HG02798 (cell line): ENCODE data around the gene LITAF.
"Not testable (repeated sequence)": the region's sequence is repeated elsewhere in the genome, so short reads cannot be mapped to it uniquely, and the experiment has no call there.

Source experiments
- ATAC-seq: cut with Tn5 transposase; IDR thresholded peaks from one replicate; pipeline ENCODE4 v1.9.1; 2021; ENCODE audit warnings: mild to moderate bottlenecking; ENCODE audit not compliant: unreplicated experiment, poor library complexity

LITAF gene

GRCh38 chr16:11529285-11529684, 57.4 kb downstream of the LITAF start:
- ATAC-seq, result no peak

GRCh38 chr16:11528053-11528452, 58.7 kb downstream of the LITAF start:
- no peak for ATAC-seq

- ATAC-seq, result no peak
Observed at GRCh38 chr16:11526655-11527350, 59.9 kb downstream of the LITAF start.

- no peak for ATAC-seq
Observed at GRCh38 chr16:11524098-11524760, 62.5 kb downstream of the LITAF start.

- ATAC-seq, result no peak
Observed at GRCh38 chr16:11521055-11521454, 65.7 kb downstream of the LITAF start.

GRCh38 chr16:11520442-11520841, 66.3 kb downstream of the LITAF start:
- no peak for ATAC-seq

- no peak for ATAC-seq
Observed at GRCh38 chr16:11517961-11518360, 68.8 kb downstream of the LITAF start.

- no peak for ATAC-seq
Observed at GRCh38 chr16:11515540-11516430, 70.9 kb downstream of the LITAF start.

GRCh38 chr16:11514283-11514682, 72.4 kb downstream of the LITAF start:
- ATAC-seq, result no peak

- not testable (repeated sequence) for ATAC-seq
Observed at GRCh38 chr16:11513366-11513765, 73.4 kb downstream of the LITAF start.

GRCh38 chr16:11511801-11512200, 74.9 kb downstream of the LITAF start:
- no peak for ATAC-seq

GRCh38 chr16:11511328-11511727, 75.4 kb downstream of the LITAF start:
- ATAC-seq, result no peak

- ATAC-seq, result no peak
Observed at GRCh38 chr16:11510178-11510973, 76.3 kb downstream of the LITAF start.

GRCh38 chr16:11507991-11508390, 78.7 kb downstream of the LITAF start:
- no peak for ATAC-seq

GRCh38 chr16:11507350-11507749, 79.4 kb downstream of the LITAF start:
- no peak for ATAC-seq

- ATAC-seq, result no peak
Observed at GRCh38 chr16:11506741-11507305, 79.9 kb downstream of the LITAF start.

- ATAC-seq, result not testable (repeated sequence)
Observed at GRCh38 chr16:11504261-11504660, 82.5 kb downstream of the LITAF start.

GRCh38 chr16:11503566-11503965, 83.2 kb downstream of the LITAF start:
- no peak for ATAC-seq

GRCh38 chr16:11502239-11502638, 84.5 kb downstream of the LITAF start:
- no peak for ATAC-seq

- no peak for ATAC-seq
Observed at GRCh38 chr16:11501632-11502031, 85.1 kb downstream of the LITAF start.
